Activated CD4-positive, alpha-beta T cell treated with anti-CD3 and anti-CD28 coated beads, Interleukin-2, amount 10 ng/mL, durations not matched to agents 24 days and 14 days (primary cell): ENCODE data around the gene MROH2A. TPM values are rescaled to one million over a fixed set of nuclear protein-coding genes. Genes with fewer than 3 reads are reported as not detected.

Experiments used
- DNase-seq: peaks from one replicate; pipeline ENCODE4 v3.0.0; 2022
- H3K27ac Mint-ChIP-seq: one replicate; pipeline ENCODE4 v1.8.0; 2022; ENCODE audit warnings: mild to moderate bottlenecking, mixed read lengths
- H3K27me3 Mint-ChIP-seq: one replicate; pipeline ENCODE4 v1.8.0; 2022; ENCODE audit warnings: mixed read lengths
- H3K36me3 Mint-ChIP-seq: one replicate; pipeline ENCODE4 v1.8.0; 2022; ENCODE audit warnings: low read depth, mild to moderate bottlenecking, mixed read lengths
- H3K4me1 Mint-ChIP-seq: one replicate; pipeline ENCODE4 v1.8.0; 2021; ENCODE audit warnings: mixed read lengths
- H3K4me3 Mint-ChIP-seq: one replicate; pipeline ENCODE4 v1.8.0; 2022; ENCODE audit warnings: mild to moderate bottlenecking, moderate library complexity, mixed read lengths
- H3K9me3 Mint-ChIP-seq: one replicate; pipeline ENCODE4 v1.8.0; 2021; ENCODE audit warnings: mixed read lengths
- intact Hi-C: fragments of 100-400 bp; cut with micrococcal nuclease; formaldehyde crosslinking; loops from one replicate; pipeline ENCODE4 v1.15.1; 2023
- total RNA-seq: library from RNA; stranded (reverse); gene quantifications from 2 replicates; pipeline ENCODE4 v1.2.3, GENCODE V29; 2022

Gene MROH2A
- total RNA-seq, 1 donor from 2014 or later, result not detected

GRCh38 chr2:233756429-233757081 lies 21.6 kb upstream of the MROH2A start:
- no peak for DNase-seq
- intact Hi-C loops, result no loop called here
- no peak overlapping the region for H3K27ac Mint-ChIP-seq
- no peaks in the 10 kb centered on the region for H3K27me3 Mint-ChIP-seq
- H3K9me3 Mint-ChIP-seq, result peaks cover 5% of the 10 kb centered on the region
- no peak overlapping the region for H3K4me3 Mint-ChIP-seq
- no peaks in the 10 kb centered on the region for H3K4me1 Mint-ChIP-seq
- H3K36me3 Mint-ChIP-seq, result no peaks in the 10 kb centered on the region

GRCh38 chr2:233758141-233758540 lies 20.0 kb upstream of the MROH2A start:
- H3K27ac Mint-ChIP-seq, result no peak overlapping the region
- no peaks in the 10 kb centered on the region for H3K9me3 Mint-ChIP-seq
- H3K36me3 Mint-ChIP-seq, result no peaks in the 10 kb centered on the region
- DNase-seq, result no peak
- H3K4me1 Mint-ChIP-seq, result no peaks in the 10 kb centered on the region
- no peaks in the 10 kb centered on the region for H3K27me3 Mint-ChIP-seq
- intact Hi-C loops, result no loop called here
- no peak overlapping the region for H3K4me3 Mint-ChIP-seq

- H3K27me3 Mint-ChIP-seq, result peaks cover 5% of the 10 kb centered on the region
- H3K4me3 Mint-ChIP-seq, result no peak overlapping the region
- H3K9me3 Mint-ChIP-seq, result no peaks in the 10 kb centered on the region
- H3K27ac Mint-ChIP-seq, result no peak overlapping the region
- intact Hi-C loops, result no loop called here
- DNase-seq, result no peak
- no peaks in the 10 kb centered on the region for H3K36me3 Mint-ChIP-seq
- H3K4me1 Mint-ChIP-seq, result no peaks in the 10 kb centered on the region
Observed at GRCh38 chr2:233758849-233759248, 19.3 kb upstream of the MROH2A start.

GRCh38 chr2:233760043-233760442 lies 18.1 kb upstream of the MROH2A start, which contains the start of gene UGT1A1:
Gene UGT1A1 (plus strand): TSS chr2:233760270. CDS start chr2:233760288, 18 bp downstream.
- intact Hi-C loops, result no loop called here
- no peak within 1 kb of the TSS for H3K4me3 Mint-ChIP-seq
- H3K36me3 Mint-ChIP-seq, result no peaks in the 10 kb centered on the region
- H3K4me1 Mint-ChIP-seq, result peaks cover 3% of the 10 kb centered on the region
- peaks cover 8% of the 10 kb centered on the region for H3K27me3 Mint-ChIP-seq
- H3K27ac Mint-ChIP-seq, result no peak within 1 kb of the TSS
- H3K9me3 Mint-ChIP-seq, result no peaks in the 10 kb centered on the region
- DNase-seq, result no peak

GRCh38 chr2:233761040-233761769 lies 16.9 kb upstream of the MROH2A start:
- no peak overlapping the region for H3K27ac Mint-ChIP-seq
- H3K36me3 Mint-ChIP-seq, result no peaks in the 10 kb centered on the region
- peaks cover 10% of the 10 kb centered on the region for H3K27me3 Mint-ChIP-seq
- DNase-seq, result no peak
- no peaks in the 10 kb centered on the region for H3K9me3 Mint-ChIP-seq
- no peak overlapping the region for H3K4me3 Mint-ChIP-seq
- peaks cover 3% of the 10 kb centered on the region for H3K4me1 Mint-ChIP-seq
- intact Hi-C loops, result no loop called here

- intact Hi-C loops, result no loop called here
- peaks cover 3% of the 10 kb centered on the region for H3K4me1 Mint-ChIP-seq
- no peak overlapping the region for H3K4me3 Mint-ChIP-seq
- H3K27me3 Mint-ChIP-seq, result peaks cover 12% of the 10 kb centered on the region
- DNase-seq, result no peak
- no peaks in the 10 kb centered on the region for H3K9me3 Mint-ChIP-seq
- no peaks in the 10 kb centered on the region for H3K36me3 Mint-ChIP-seq
- no peak overlapping the region for H3K27ac Mint-ChIP-seq
Observed at GRCh38 chr2:233764264-233764663, 13.9 kb upstream of the MROH2A start.

GRCh38 chr2:233764761-233765160 lies 13.4 kb upstream of the MROH2A start:
- peaks cover 3% of the 10 kb centered on the region for H3K4me1 Mint-ChIP-seq
- no peak overlapping the region for H3K4me3 Mint-ChIP-seq
- no peaks in the 10 kb centered on the region for H3K36me3 Mint-ChIP-seq
- intact Hi-C loops, result no loop called here
- H3K27me3 Mint-ChIP-seq, result peaks cover 12% of the 10 kb centered on the region
- H3K27ac Mint-ChIP-seq, result no peak overlapping the region
- H3K9me3 Mint-ChIP-seq, result no peaks in the 10 kb centered on the region
- DNase-seq, result no peak

GRCh38 chr2:233766416-233766815 lies 11.7 kb upstream of the MROH2A start:
- Mint-ChIP-seq H3K9me3 (no peaks in the 10 kb centered on the region), H3K4me3 (no peak overlapping the region), H3K4me1 (peaks cover 3% of the 10 kb centered on the region), H3K27me3 (peaks cover 12% of the 10 kb centered on the region), H3K27ac (no peak overlapping the region), H3K36me3 (no peaks in the 10 kb centered on the region)
- no peak for DNase-seq
- intact Hi-C loops, result no loop called here

- peaks cover 12% of the 10 kb centered on the region for H3K27me3 Mint-ChIP-seq
- H3K36me3 Mint-ChIP-seq, result no peaks in the 10 kb centered on the region
- H3K4me1 Mint-ChIP-seq, result peaks cover 3% of the 10 kb centered on the region
- H3K4me3 Mint-ChIP-seq, result no peak overlapping the region
- intact Hi-C loops, result no loop called here
- DNase-seq, result no peak
- H3K27ac Mint-ChIP-seq, result no peak overlapping the region
- no peaks in the 10 kb centered on the region for H3K9me3 Mint-ChIP-seq
Observed at GRCh38 chr2:233768076-233768475, 10.1 kb upstream of the MROH2A start.

GRCh38 chr2:233769260-233769659 lies 8.9 kb upstream of the MROH2A start:
- intact Hi-C loops, result no loop called here
- Mint-ChIP-seq H3K36me3 (no peaks in the 10 kb centered on the region), H3K27ac (no peak overlapping the region), H3K9me3 (no peaks in the 10 kb centered on the region), H3K27me3 (peaks cover 7% of the 10 kb centered on the region), H3K4me1 (peaks cover 3% of the 10 kb centered on the region), H3K4me3 (no peak overlapping the region)
- no peak for DNase-seq

GRCh38 chr2:233772153-233772552 lies 6.0 kb upstream of the MROH2A start:
- H3K27me3 Mint-ChIP-seq, result peaks cover 2% of the 10 kb centered on the region
- H3K4me1 Mint-ChIP-seq, result no peaks in the 10 kb centered on the region
- H3K9me3 Mint-ChIP-seq, result peaks cover 11% of the 10 kb centered on the region

GRCh38 chr2:233772583-233772982 lies 5.5 kb upstream of the MROH2A start:
- intact Hi-C loops, result no loop called here
- H3K36me3 Mint-ChIP-seq, result no peaks in the 10 kb centered on the region
- no peak for DNase-seq
- no peak overlapping the region for H3K4me3 Mint-ChIP-seq
- H3K27me3 Mint-ChIP-seq, result peaks cover 2% of the 10 kb centered on the region
- no peaks in the 10 kb centered on the region for H3K4me1 Mint-ChIP-seq
- no peak overlapping the region for H3K27ac Mint-ChIP-seq
- H3K9me3 Mint-ChIP-seq, result peaks cover 11% of the 10 kb centered on the region

More at GRCh38 chr2:233772153-233772552, 6.0 kb upstream of the MROH2A start:
- Mint-ChIP-seq H3K36me3 (no peaks in the 10 kb centered on the region), H3K4me3 (no peak overlapping the region), H3K27ac (no peak overlapping the region)
- intact Hi-C loops, result no loop called here
- no peak for DNase-seq

GRCh38 chr2:233773854-233774253 lies 4.3 kb upstream of the MROH2A start:
- Mint-ChIP-seq H3K9me3 (peaks cover 16% of the 10 kb centered on the region), H3K4me3 (no peak overlapping the region), H3K4me1 (no peaks in the 10 kb centered on the region), H3K27ac (no peak overlapping the region), H3K27me3 (no peaks in the 10 kb centered on the region), H3K36me3 (no peaks in the 10 kb centered on the region)
- intact Hi-C loops, result no loop called here
- DNase-seq, result no peak

- Mint-ChIP-seq H3K36me3 (no peaks in the 10 kb centered on the region), H3K4me3 (no peak overlapping the region), H3K9me3 (peaks cover 16% of the 10 kb centered on the region), H3K27ac (no peak overlapping the region), H3K4me1 (no peaks in the 10 kb centered on the region), H3K27me3 (no peaks in the 10 kb centered on the region)
- intact Hi-C loops, result no loop called here
- no peak for DNase-seq
Observed at GRCh38 chr2:233775414-233775813, 2.7 kb upstream of the MROH2A start.
